OCI-LY7 (cell line): ENCODE measurements around the gene OR2L8.

Experiments used
- CTCF ChIP-seq: fragments of 200-600 bp; sonication (generic); conservative IDR thresholded peaks from 2 replicates; pipeline ENCODE4 v1.5.1; 2014; ENCODE audit warnings: mild to moderate bottlenecking, antibody characterized with exemption, low read length, moderate library complexity, mixed read lengths
- EZH2phosphoT487 ChIP-seq: fragments of 200-600 bp; sonication (generic); IDR thresholded peaks from 2 replicates; pipeline ENCODE4 v1.6.1; 2018; ENCODE audit warnings: low read depth, borderline replicate concordance, mild to moderate bottlenecking, mixed run types, antibody characterized with exemption, low read length, moderate library complexity, mixed read lengths

GRCh38 chr1:247948558-247948957 is at the start of gene OR2L8:
- no peak for TF ChIP-seq CTCF
- TF ChIP-seq EZH2phosphoT487 = no peak
